ENCODE data around the gene ZEB2.

DNA sequence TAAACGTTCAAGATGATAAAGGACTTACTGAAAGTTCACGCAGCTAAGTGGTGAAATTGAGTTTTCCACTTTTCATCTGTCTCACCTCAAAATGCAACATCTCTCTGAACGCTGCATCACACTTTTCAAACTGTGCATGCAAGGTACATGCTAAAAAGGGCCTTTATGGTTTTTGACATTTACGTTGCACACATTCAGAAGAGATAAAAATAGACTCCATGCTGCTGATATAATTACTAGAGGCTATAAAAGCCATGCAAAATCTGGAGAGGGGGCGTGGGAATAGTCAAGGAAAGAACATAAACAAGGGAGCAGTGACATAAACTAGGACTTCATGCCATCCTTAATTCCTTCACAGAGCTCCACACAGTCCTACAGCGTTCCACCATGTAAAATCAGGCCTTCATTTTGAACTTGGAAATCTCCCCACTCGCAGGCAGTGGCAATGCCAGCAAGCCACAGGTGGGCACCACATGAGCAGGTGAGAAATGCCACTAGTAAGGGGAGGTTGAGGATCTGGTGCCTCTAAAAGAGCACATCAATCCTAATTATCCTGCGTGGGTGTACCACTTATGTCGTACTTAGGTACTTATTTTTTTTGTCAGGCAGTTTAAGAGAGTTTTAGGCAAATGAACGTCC, 71.4 kb downstream of the ZEB2 start:
- TF ChIP-seq, protein P1, sequence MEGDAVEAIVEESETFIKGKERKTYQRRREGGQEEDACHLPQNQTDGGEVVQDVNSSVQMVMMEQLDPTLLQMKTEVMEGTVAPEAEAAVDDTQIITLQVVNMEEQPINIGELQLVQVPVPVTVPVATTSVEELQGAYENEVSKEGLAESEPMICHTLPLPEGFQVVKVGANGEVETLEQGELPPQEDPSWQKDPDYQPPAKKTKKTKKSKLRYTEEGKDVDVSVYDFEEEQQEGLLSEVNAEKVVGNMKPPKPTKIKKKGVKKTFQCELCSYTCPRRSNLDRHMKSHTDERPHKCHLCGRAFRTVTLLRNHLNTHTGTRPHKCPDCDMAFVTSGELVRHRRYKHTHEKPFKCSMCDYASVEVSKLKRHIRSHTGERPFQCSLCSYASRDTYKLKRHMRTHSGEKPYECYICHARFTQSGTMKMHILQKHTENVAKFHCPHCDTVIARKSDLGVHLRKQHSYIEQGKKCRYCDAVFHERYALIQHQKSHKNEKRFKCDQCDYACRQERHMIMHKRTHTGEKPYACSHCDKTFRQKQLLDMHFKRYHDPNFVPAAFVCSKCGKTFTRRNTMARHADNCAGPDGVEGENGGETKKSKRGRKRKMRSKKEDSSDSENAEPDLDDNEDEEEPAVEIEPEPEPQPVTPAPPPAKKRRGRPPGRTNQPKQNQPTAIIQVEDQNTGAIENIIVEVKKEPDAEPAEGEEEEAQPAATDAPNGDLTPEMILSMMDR (IDR thresholded peaks at IDR 0.05; ENCODE audit: low read depth, low read length, missing input control): no peak
- TF ChIP-seq RAD21 (IDR thresholded peaks at IDR 0.05) (no peak), YY1 (IDR thresholded peaks at IDR 0.05) (no peak), SP1 (IDR thresholded peaks at IDR 0.05) (no peak), EGR1 (IDR thresholded peaks at IDR 0.05; ENCODE audit: low read depth in 2 of 2) (no peak), GABPA (IDR thresholded peaks at IDR 0.05 in 1 of 2, conservative IDR thresholded peaks at IDR 0.05 in 1 of 2) (no peak), FOXA2 (IDR thresholded peaks at IDR 0.05) (no peak), JUND (IDR thresholded peaks at IDR 0.05) (no peak), HNF4A (conservative IDR thresholded peaks at IDR 0.05) (no peak), TAF1 (conservative IDR thresholded peaks at IDR 0.05) (no peak)
- TF ChIP-seq, protein P2, sequence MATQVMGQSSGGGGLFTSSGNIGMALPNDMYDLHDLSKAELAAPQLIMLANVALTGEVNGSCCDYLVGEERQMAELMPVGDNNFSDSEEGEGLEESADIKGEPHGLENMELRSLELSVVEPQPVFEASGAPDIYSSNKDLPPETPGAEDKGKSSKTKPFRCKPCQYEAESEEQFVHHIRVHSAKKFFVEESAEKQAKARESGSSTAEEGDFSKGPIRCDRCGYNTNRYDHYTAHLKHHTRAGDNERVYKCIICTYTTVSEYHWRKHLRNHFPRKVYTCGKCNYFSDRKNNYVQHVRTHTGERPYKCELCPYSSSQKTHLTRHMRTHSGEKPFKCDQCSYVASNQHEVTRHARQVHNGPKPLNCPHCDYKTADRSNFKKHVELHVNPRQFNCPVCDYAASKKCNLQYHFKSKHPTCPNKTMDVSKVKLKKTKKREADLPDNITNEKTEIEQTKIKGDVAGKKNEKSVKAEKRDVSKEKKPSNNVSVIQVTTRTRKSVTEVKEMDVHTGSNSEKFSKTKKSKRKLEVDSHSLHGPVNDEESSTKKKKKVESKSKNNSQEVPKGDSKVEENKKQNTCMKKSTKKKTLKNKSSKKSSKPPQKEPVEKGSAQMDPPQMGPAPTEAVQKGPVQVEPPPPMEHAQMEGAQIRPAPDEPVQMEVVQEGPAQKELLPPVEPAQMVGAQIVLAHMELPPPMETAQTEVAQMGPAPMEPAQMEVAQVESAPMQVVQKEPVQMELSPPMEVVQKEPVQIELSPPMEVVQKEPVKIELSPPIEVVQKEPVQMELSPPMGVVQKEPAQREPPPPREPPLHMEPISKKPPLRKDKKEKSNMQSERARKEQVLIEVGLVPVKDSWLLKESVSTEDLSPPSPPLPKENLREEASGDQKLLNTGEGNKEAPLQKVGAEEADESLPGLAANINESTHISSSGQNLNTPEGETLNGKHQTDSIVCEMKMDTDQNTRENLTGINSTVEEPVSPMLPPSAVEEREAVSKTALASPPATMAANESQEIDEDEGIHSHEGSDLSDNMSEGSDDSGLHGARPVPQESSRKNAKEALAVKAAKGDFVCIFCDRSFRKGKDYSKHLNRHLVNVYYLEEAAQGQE (IDR thresholded peaks at IDR 0.05): no peak
- TF ChIP-seq, protein P3, sequence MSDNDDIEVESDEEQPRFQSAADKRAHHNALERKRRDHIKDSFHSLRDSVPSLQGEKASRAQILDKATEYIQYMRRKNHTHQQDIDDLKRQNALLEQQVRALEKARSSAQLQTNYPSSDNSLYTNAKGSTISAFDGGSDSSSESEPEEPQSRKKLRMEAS (IDR thresholded peaks at IDR 0.05): no peak
- TF ChIP-seq, protein P4, sequence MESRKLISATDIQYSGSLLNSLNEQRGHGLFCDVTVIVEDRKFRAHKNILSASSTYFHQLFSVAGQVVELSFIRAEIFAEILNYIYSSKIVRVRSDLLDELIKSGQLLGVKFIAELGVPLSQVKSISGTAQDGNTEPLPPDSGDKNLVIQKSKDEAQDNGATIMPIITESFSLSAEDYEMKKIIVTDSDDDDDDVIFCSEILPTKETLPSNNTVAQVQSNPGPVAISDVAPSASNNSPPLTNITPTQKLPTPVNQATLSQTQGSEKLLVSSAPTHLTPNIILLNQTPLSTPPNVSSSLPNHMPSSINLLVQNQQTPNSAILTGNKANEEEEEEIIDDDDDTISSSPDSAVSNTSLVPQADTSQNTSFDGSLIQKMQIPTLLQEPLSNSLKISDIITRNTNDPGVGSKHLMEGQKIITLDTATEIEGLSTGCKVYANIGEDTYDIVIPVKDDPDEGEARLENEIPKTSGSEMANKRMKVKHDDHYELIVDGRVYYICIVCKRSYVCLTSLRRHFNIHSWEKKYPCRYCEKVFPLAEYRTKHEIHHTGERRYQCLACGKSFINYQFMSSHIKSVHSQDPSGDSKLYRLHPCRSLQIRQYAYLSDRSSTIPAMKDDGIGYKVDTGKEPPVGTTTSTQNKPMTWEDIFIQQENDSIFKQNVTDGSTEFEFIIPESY (IDR thresholded peaks at IDR 0.05): no peak
- TF ChIP-seq, protein P5, sequence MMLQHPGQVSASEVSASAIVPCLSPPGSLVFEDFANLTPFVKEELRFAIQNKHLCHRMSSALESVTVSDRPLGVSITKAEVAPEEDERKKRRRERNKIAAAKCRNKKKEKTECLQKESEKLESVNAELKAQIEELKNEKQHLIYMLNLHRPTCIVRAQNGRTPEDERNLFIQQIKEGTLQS (IDR thresholded peaks at IDR 0.05): no peak
